GM12878 (cell line): Measurements from ENCODE around the gene KIAA2012. TPM values are rescaled to one million over a fixed set of nuclear protein-coding genes. Genes with fewer than 3 reads are reported as not detected.

ENCODE experiments used
- ATAC-seq: fragments of 200-7000 bp; cut with Tn5 transposase; 3 replicates; pipeline ENCODE4 v1.9.1; 2020; ENCODE audit warnings: mild to moderate bottlenecking, moderate library complexity
- BruUV-seq: library from RNA; stranded (reverse); fragments of 400-500 nt; replicated peaks from 2 replicates; lab custom pipeline; 2021; lab: Mats Ljungman, UMichigan
- CTCF ChIA-PET: fragments of 300-600 bp; sonication (Branson Sonifier 250); formaldehyde crosslinking; extraction: SDS; loops from one replicate; lab custom pipeline; 2021; ENCODE audit warnings: inconsistent platforms; lab: Yijun Ruan, JAX
- POLR2A ChIA-PET: fragments of 350-600 bp; formaldehyde crosslinking; extraction: SDS; loops from one replicate; lab custom pipeline; 2021; ENCODE audit warnings: inconsistent platforms; lab: Charles Lee
- RAD21 ChIA-PET: fragments of 300-600 bp; sonication (Branson Sonifier 250); formaldehyde crosslinking; loops from one replicate; lab custom pipeline; 2023; ENCODE audit warnings: antibody characterized with exemption; ENCODE audit not compliant: unreplicated experiment; lab: Charles Lee
- SMC1A ChIA-PET: fragments of 300-600 bp; sonication (Branson Sonifier 250); formaldehyde crosslinking; loops from one replicate; lab custom pipeline; 2023; ENCODE audit not compliant: unreplicated experiment, uncharacterized antibody; lab: Charles Lee
- DNase-seq: peaks from one replicate; pipeline ENCODE4 v3.0.0-alpha.2; 2011; ENCODE audit warnings: low read depth, low spot score
- FAIRE-seq: peaks from 3 replicates; lab custom pipeline; 2011; peaks lifted over from hg19 to GRCh38; lab: Jason Lieb, UNC
- H2AFZ ChIP-seq: 2 replicates; pipeline ENCODE4 v1.6.0; 2011; ENCODE audit warnings: low read depth, low read length, control low read depth; ENCODE audit not compliant: control insufficient read depth
- H3K27ac ChIP-seq: 2 replicates; pipeline ENCODE4 v1.5.1; 2011; ENCODE audit warnings: control low read depth; ENCODE audit not compliant: control insufficient read depth, insufficient read depth
- H3K27me3 ChIP-seq, 2 experiments: replicated peaks in 1 of 2; 2 replicates each; pipeline versions ENCODE4 v1.6.0 to v1.6.1; 2011; ENCODE audit warnings: low read length in 1 of 2; ENCODE audit not compliant: control insufficient read depth in 2 of 2, insufficient read depth in 2 of 2
- H3K36me3 ChIP-seq, 2 experiments: 2 replicates each; pipeline ENCODE4 v1.5.1; 2011; ENCODE audit warnings: low read length in 1 of 2; ENCODE audit not compliant: control insufficient read depth in 2 of 2, insufficient read depth in 2 of 2
- H3K4me1 ChIP-seq: 2 replicates; pipeline ENCODE4 v1.6.1; 2011; ENCODE audit warnings: mild to moderate bottlenecking, low read length, moderate library complexity, mixed read lengths; ENCODE audit not compliant: control insufficient read depth, insufficient read depth
- H3K4me2 ChIP-seq: 2 replicates; pipeline ENCODE4 v1.6.0; 2011; ENCODE audit warnings: control low read depth; ENCODE audit not compliant: control insufficient read depth, insufficient read depth
- H3K4me3 ChIP-seq: fragments of 200-600 bp; sonication (generic); 2 replicates; pipeline ENCODE4 v1.5.1; 2016
- H3K79me2 ChIP-seq: 2 replicates; pipeline ENCODE4 v1.6.0; 2011; ENCODE audit warnings: low read length; ENCODE audit not compliant: control insufficient read depth, insufficient read depth
- H3K9ac ChIP-seq: 2 replicates; pipeline ENCODE4 v1.8.0; 2011; ENCODE audit warnings: low read length, control low read depth, mixed read lengths; ENCODE audit not compliant: control insufficient read depth, insufficient read depth
- H3K9me3 ChIP-seq: replicated peaks from 3 replicates; pipeline ENCODE4 v1.5.1; 2011; ENCODE audit warnings: mild to moderate bottlenecking, low read length; ENCODE audit not compliant: control insufficient read depth, insufficient read depth
- H4K20me1 ChIP-seq: 2 replicates; pipeline ENCODE4 v1.6.0; 2011; ENCODE audit not compliant: control insufficient read depth, insufficient read depth
- CREM ChIP-seq: IDR thresholded peaks from 2 replicates; pipeline ENCODE4 v1.6.1; 2014; ENCODE audit warnings: antibody characterized with exemption, low read depth
- CTCF ChIP-seq, 3 experiments: IDR thresholded peaks in 2 of 3; conservative IDR thresholded peaks in 1 of 3; 2 replicates each; pipeline ENCODE4 v1.5.1; 2011; ENCODE audit warnings: low read depth in 3 of 3, low read length in 3 of 3, mild to moderate bottlenecking in 3 of 3, control low read depth in 2 of 3, moderate library complexity in 2 of 3, inconsistent platforms in 1 of 3, mixed read lengths in 1 of 3; ENCODE audit not compliant: control insufficient read depth in 2 of 3, insufficient read depth in 1 of 3; ENCODE audit errors: extremely low read depth in 1 of 3
- ELK1 ChIP-seq: IDR thresholded peaks from 2 replicates; pipeline ENCODE4 v1.6.1; 2012; ENCODE audit warnings: low read depth, low read length, improper control_type of control experiment
- HDAC2 ChIP-seq: fragments of 200-600 bp; sonication (generic); IDR thresholded peaks from 2 replicates; pipeline ENCODE4 v1.6.1; 2017
- JUND ChIP-seq: IDR thresholded peaks from 2 replicates; pipeline ENCODE4 v1.6.1; 2012; ENCODE audit warnings: low read depth, mild to moderate bottlenecking, low read length, improper control_type of control experiment, moderate library complexity
- KLF5 ChIP-seq: fragments of 450-650 bp; IDR thresholded peaks from 2 replicates; pipeline ENCODE4 v1.6.1; 2014; ENCODE audit warnings: mild to moderate bottlenecking; ENCODE audit not compliant: partially characterized antibody
- RB1 ChIP-seq: fragments of 450-650 bp; formaldehyde crosslinking; IDR thresholded peaks from 2 replicates; pipeline ENCODE4 v1.6.1; 2017; ENCODE audit warnings: mild to moderate bottlenecking, borderline replicate concordance
- RELA ChIP-seq: fragments of 450-650 bp; IDR thresholded peaks from 2 replicates; pipeline ENCODE4 v1.8.0; 2014; ENCODE audit warnings: borderline replicate concordance; ENCODE audit not compliant: partially characterized antibody
- RELB ChIP-seq: fragments of 450-650 bp; IDR thresholded peaks from 2 replicates; pipeline ENCODE4 v1.6.1; 2017; ENCODE audit warnings: low read depth, mild to moderate bottlenecking, moderate library complexity
- TCF12 ChIP-seq: IDR thresholded peaks from 2 replicates; pipeline ENCODE4 v1.6.1; 2011; ENCODE audit warnings: low read depth, mild to moderate bottlenecking, low read length
- TCF7 ChIP-seq: IDR thresholded peaks from 2 replicates; pipeline ENCODE4 v1.6.1; 2014; ENCODE audit warnings: antibody characterized with exemption, borderline replicate concordance
- USF2 ChIP-seq: IDR thresholded peaks from 2 replicates; pipeline ENCODE4 v1.6.1; 2011; ENCODE audit warnings: low read depth, low read length, improper control_type of control experiment, borderline replicate concordance
- YY1 ChIP-seq: IDR thresholded peaks from 2 replicates; pipeline ENCODE4 v1.6.1; 2011; ENCODE audit warnings: low read depth, mild to moderate bottlenecking, low read length
- WGBS: methylation state at CpG from one replicate; pipeline ENCODE4 v1.1.6; 2016; ENCODE audit warnings: low lambda C conversion rate; ENCODE audit not compliant: insufficient replicate concordance, insufficient coverage; ENCODE audit errors: missing lambda C conversion rate; 5-methylcytosine and 5-hydroxymethylcytosine counted together
- in situ Hi-C: fragments of 300-500 bp; cut with MboI; formaldehyde crosslinking; loops from 9 replicates; pipeline ENCODE4 v1.14.3; 2018; ENCODE audit warnings: mixed read lengths
- intact Hi-C: fragments of 100-400 bp; cut with micrococcal nuclease; formaldehyde crosslinking; loops from one replicate; pipeline ENCODE4 v1.14.2; 2022; ENCODE audit not compliant: unreplicated experiment
- polyA plus RNA-seq, 11 experiments: library from polyadenylated mRNA; depleted of rRNA in 4 of 11; unstranded in 6 of 11; stranded (reverse) in 5 of 11; fragments of >200 nt; fragmentation: Nextera tagmentation in 4 of 11; fragmentation: Illumina TruSeq in 1 of 11; extraction: Ambion mirVana in 4 of 11; extraction: Trizol in 1 of 11; gene quantifications; 1 replicate in 1 of 11; 2 replicates in 10 of 11; pipeline versions ENCODE4 v1.2.1 to v1.2.3, GENCODE V29; 2011 to 2016; ENCODE audit warnings: inconsistent platforms in 2 of 11, missing spikeins in 2 of 11, low read depth in 1 of 11
- total RNA-seq, 4 experiments: library from RNA; depleted of rRNA in 3 of 4; stranded (reverse); fragments of >200 nt in 3 of 4; fragmentation: Illumina TruSeq in 1 of 4; extraction: Trizol in 1 of 4; gene quantifications; 2 replicates each; pipeline versions ENCODE4 v1.2.1 to v1.2.3, GENCODE V29; 2013 to 2021

KIAA2012 gene
- total and polyA plus RNA-seq, 10 of the 15 experiments (the other 5 are each of a cell fraction or from before 2014, with no cell fraction given): 0.03 TPM; not detected in 9

- no peak for FAIRE-seq
- intact Hi-C loops (loop anchor here (5.0 kb wide), 1 partner anchor 267 kb away; no protein-coding TSS in a partner anchor), in situ Hi-C loops (no loop called here)
- no peaks in the 10 kb centered on the region for H3K79me2 ChIP-seq
- BruUV-seq: no TSS peak
- H3K27me3 ChIP-seq: no peaks in the 10 kb centered on the region; a peak in 1 of 4 replicates
- no peaks in the 10 kb centered on the region for H3K36me3 ChIP-seq
- no peak for DNase-seq
- ChIA-PET SMC1A (interaction anchor here (0.7 to 2.0 kb wide), 6 partner anchors 15 to 1378 kb away, joined by 3 to 4 read pairs (median 4); no protein-coding TSS in a partner anchor), POLR2A (interaction anchor here (0.6 kb wide), 1 partner anchor 44 kb away, joined by 6 read pairs; no protein-coding TSS in a partner anchor), RAD21 (interaction anchor here (1.0 kb wide), 1 partner anchor 92 kb away, joined by 3 read pairs; no protein-coding TSS in a partner anchor), CTCF (interaction anchor here (0.6 to 1.7 kb wide), 4 partner anchors 9 to 269 kb away, joined by 3 to 6 read pairs (median 4); partner anchors contain the start of gene KIAA2012)
- TF ChIP-seq RB1 (no peak), HDAC2 (no peak), CREM (no peak), JUND (no peak), YY1 (no peak), KLF5 (no peak), RELA (no peak), ELK1 (no peak), USF2 (no peak), TCF12 (no peak), CTCF (IDR thresholded peaks at IDR 0.05 in 2 of 3, conservative IDR thresholded peaks at IDR 0.05 in 1 of 3; ENCODE audit: control insufficient read depth in 2 of 3, extremely low read depth in 1 of 3, insufficient read depth in 1 of 3, low read depth in 3 of 3, low read length in 3 of 3) (no peak), TCF7 (no peak), RELB (no peak)
- H3K9ac ChIP-seq: no peak overlapping the region
- no peak overlapping the region for H2AFZ ChIP-seq
- H3K9me3 ChIP-seq: no peaks in the 10 kb centered on the region
- whole genome bisulfite sequencing: 13% methylated on average over 3 of the region's 3 CpGs
- 0 out of 2 replicates have a peak, but pooled peaks cover 2% of the 10 kb centered on the region for H3K4me1 ChIP-seq
- ATAC-seq: no peak
- no peak overlapping the region for H3K4me3 ChIP-seq
- no peak overlapping the region for H3K27ac ChIP-seq
- no peaks in the 10 kb centered on the region for H4K20me1 ChIP-seq
- H3K4me2 ChIP-seq: no peak overlapping the region
Observed at GRCh38 chr2:202064171-202064880, 8.7 kb upstream of the KIAA2012 start.
